ENCODE data around the gene SALL2. TPM values are rescaled to one million over a fixed set of nuclear protein-coding genes. Genes with fewer than 3 reads are reported as not detected.

Gene SALL2
- total and polyA plus RNA-seq, 2 of the 8 experiments (the other 6 are each of a cell fraction or from before 2014, with no cell fraction given), result 310 to 360 TPM

DNA sequence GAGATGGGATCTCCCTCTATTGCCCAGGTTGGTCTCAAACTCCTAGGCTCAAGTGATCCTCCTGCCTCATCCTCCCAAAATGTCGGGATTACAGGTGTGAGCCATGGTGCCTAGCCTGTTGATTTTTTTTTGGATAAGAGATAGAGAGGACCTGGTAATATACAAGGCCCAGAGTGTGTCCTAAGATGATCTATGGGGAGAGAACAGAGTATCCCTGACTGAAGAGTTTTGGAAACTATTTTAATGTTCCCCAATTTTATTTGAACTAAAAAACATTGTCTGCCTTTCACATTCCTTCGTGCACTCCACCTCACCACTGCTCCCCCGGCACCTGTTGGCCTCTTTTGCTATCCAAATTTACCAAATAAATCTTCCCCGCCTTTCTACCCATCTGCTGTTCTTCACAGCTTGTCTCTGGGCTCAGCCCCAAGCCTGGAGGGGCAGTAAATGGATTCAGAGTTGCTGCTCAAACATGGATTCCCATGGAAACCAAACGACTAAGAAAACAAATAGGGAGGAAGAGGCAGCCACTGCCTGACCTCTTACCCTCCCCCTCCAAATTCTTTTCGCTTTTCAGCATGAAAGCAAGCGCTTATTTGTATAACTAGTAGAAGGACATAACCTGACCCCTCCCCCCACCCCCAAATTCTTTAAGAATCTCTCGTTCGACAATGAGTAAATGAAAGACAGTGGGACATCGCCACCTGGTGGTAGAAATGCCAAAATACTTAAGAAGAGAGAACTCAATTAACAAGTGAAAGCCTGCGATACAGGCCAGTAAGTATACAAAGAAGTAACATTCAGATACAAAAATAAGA lies 31.1 kb upstream of the SALL2 start:
- no peak overlapping the region for H4K8ac ChIP-seq (ENCODE audit: extremely low read depth, insufficient read depth, low read length)
- peak overlapping the region; percentile 98 for H2BK12ac ChIP-seq (ENCODE audit: low read depth, low read length)
- no peak overlapping the region for H3K14ac ChIP-seq (ENCODE audit: insufficient read length)
- H2BK5ac ChIP-seq (ENCODE audit: low read depth, low read length), result peak overlapping the region; percentile 97
- H3K36me3 ChIP-seq (ENCODE audit: control insufficient read depth in 2 of 4, insufficient read depth in 4 of 4, low read length in 3 of 4), result no peaks in the 10 kb centered on the region
- H3K9me3 ChIP-seq (ENCODE audit: insufficient read depth in 2 of 2, low read depth in 1 of 2, low read length in 1 of 2), result no peaks in the 10 kb centered on the region
- H3K4me2 ChIP-seq (ENCODE audit: insufficient read depth in 1 of 2, low read depth in 2 of 2, low read length in 2 of 2), result peak overlapping the region; percentile 42 to 52; a peak in 3 of 4 replicates
- H2BK20ac ChIP-seq (ENCODE audit: low read length), result peak overlapping the region; percentile 97; the same call in 1 of the 2 replicates
- FAIRE-seq (peak; percentile 98), DNase-seq (ENCODE audit: low read depth in 1 of 2, low spot score in 2 of 2) (peak; percentile 84 to 97)
- peak overlapping the region; percentile 95 for H3K56ac ChIP-seq (replicated peaks; ENCODE audit: insufficient read length, low read depth, low read length)
- peak overlapping the region; percentile 85 for H4K91ac ChIP-seq (replicated peaks; ENCODE audit: insufficient read length, low read length)
- peaks cover 7 to 24% (median 18%) of the 10 kb centered on the region in 4 experiments for H3K4me1 ChIP-seq (replicated peaks in 1 of 4; ENCODE audit: control insufficient read depth in 3 of 4, insufficient read depth in 4 of 4, low read length in 3 of 4)
- no peaks in the 10 kb centered on the region for H3K27me3 ChIP-seq (replicated peaks in 1 of 4; ENCODE audit: control insufficient read depth in 3 of 4, extremely low read depth in 1 of 4, insufficient read depth in 3 of 4, low read length in 3 of 4)
- peak overlapping the region; percentile 97 for H2AK5ac ChIP-seq (ENCODE audit: low read depth, low read length)
- H3K79me2 ChIP-seq (ENCODE audit: control insufficient read depth in 1 of 2, insufficient read depth in 2 of 2, low read length in 2 of 2), result no peaks in the 10 kb centered on the region
- H2BK15ac ChIP-seq (ENCODE audit: low read length), result no peak overlapping the region
- peak overlapping the region; percentile 98 for H3K18ac ChIP-seq (ENCODE audit: extremely low read depth, low read length)
- H3K4ac ChIP-seq (replicated peaks; ENCODE audit: insufficient read length, low read depth, low read length), result peak overlapping the region; percentile 76
- CTCF ChIA-PET (ENCODE audit: partially characterized antibody), result interaction anchor here (0.7 to 4.5 kb wide), 13 partner anchors 15 to 101 kb away, joined by 3 to 64 read pairs (median 5); partner anchors contain the start of genes CHD8, RAB2B, SALL2 and TOX4
- H3K9ac ChIP-seq (replicated peaks in 1 of 4; ENCODE audit: extremely low read depth in 1 of 4, low read depth in 3 of 4, low read length in 3 of 4), result peak overlapping the region in 2 of 4 experiments; percentile 38 to 48; a peak in 4 of 7 replicates
- peak overlapping the region; percentile 91 for H2BK120ac ChIP-seq (replicated peaks; ENCODE audit: low read depth, low read length)
- H3K23me2 ChIP-seq (ENCODE audit: low read depth, low read length), result peaks cover 2% of the 10 kb centered on the region; the same call in 1 of the 2 replicates
- H4K20me1 ChIP-seq (replicated peaks in 1 of 2; ENCODE audit: control insufficient read depth in 1 of 2, insufficient read depth in 2 of 2, low read length in 2 of 2), result no peaks in the 10 kb centered on the region
- no peaks in the 10 kb centered on the region for H3K79me1 ChIP-seq (ENCODE audit: low read depth, low read length)
- peak overlapping the region in 2 of 4 experiments; percentile 21 to 32; a peak in 2 of 8 replicates for H3K4me3 ChIP-seq (ENCODE audit: extremely low read depth in 1 of 4, insufficient read depth in 2 of 4, low read depth in 3 of 4, low read length in 4 of 4)
- WGBS, 2 experiments (ENCODE audit: extremely low coverage in 1 of 2, insufficient coverage in 1 of 2, insufficient read length in 1 of 2, insufficient replicate concordance in 2 of 2, low coverage in 1 of 2, low lambda C conversion rate in 2 of 2, missing lambda C conversion rate in 1 of 2), result 0% methylated on average over 11 of the region's 11 CpGs; no CpG with 5 or more reads in 1 of the 2 experiments
- H3K27ac ChIP-seq (ENCODE audit: low read depth, low read length), result peak overlapping the region; percentile 82
- H2AFZ ChIP-seq (ENCODE audit: low read length), result no peak overlapping the region
- H4K5ac ChIP-seq (ENCODE audit: insufficient read length, low read depth, low read length), result peak overlapping the region; percentile 87
- no peak overlapping the region for H3K23ac ChIP-seq (ENCODE audit: insufficient read length)
- POLR2A ChIA-PET (ENCODE audit: partially characterized antibody), result interaction anchor here (0.7 to 5.1 kb wide), 16 partner anchors 10 to 301 kb away, joined by 3 to 61 read pairs (median 9); partner anchors contain the start of genes METTL3, RAB2B, SALL2 and TOX4
- TF ChIP-seq GABPA (IDR thresholded peaks at IDR 0.05; ENCODE audit: borderline replicate concordance, insufficient read depth, low read length) (no peak), EZH2 (IDR thresholded peaks at IDR 0.05; ENCODE audit: low read depth, low read length, severe bottlenecking) (no peak), BCL11A (IDR thresholded peaks at IDR 0.05; ENCODE audit: low read depth in 2 of 2, low read length in 2 of 2) (peak in 1 of 2 experiments; percentile 2), BACH1 (IDR thresholded peaks at IDR 0.05; ENCODE audit: low read length) (no peak), RAD21 (IDR thresholded peaks at IDR 0.05 in 1 of 2, conservative IDR thresholded peaks at IDR 0.05 in 1 of 2; ENCODE audit: low read depth in 2 of 2, low read length in 2 of 2) (peak; percentile 82 to 84), JUND (IDR thresholded peaks at IDR 0.05; ENCODE audit: low read length) (peak; percentile 43; the same call in 1 of the 2 replicates), NANOG (IDR thresholded peaks at IDR 0.05; ENCODE audit: insufficient read depth, low read depth, low read length, poor library complexity, severe bottlenecking) (peak; percentile 71), NRF1 (IDR thresholded peaks at IDR 0.05; ENCODE audit: low read depth, low read length) (no peak), RXRA (IDR thresholded peaks at IDR 0.05; ENCODE audit: insufficient read depth, low read depth, low read length) (peak; percentile 28; the same call in 1 of the 2 replicates), EP300 (IDR thresholded peaks at IDR 0.05; ENCODE audit: borderline replicate concordance in 1 of 2, low read depth in 2 of 2, low read length in 2 of 2) (peak; percentile 69 to 95)
